ENCODE data around the gene ALKBH5. TPM values are rescaled to one million over a fixed set of nuclear protein-coding genes. Genes with fewer than 3 reads are reported as not detected.

The ALKBH5 gene
- total and polyA plus RNA-seq, 2 of the 8 experiments (the other 6 are each of a cell fraction or from before 2014, with no cell fraction given): 63.7 to 86.4 TPM

GRCh38 chr17:18181358-18181757 is 2.3 kb upstream of the ALKBH5 start:
- ChIA-PET CTCF (ENCODE audit: partially characterized antibody) (interaction anchor here (0.7 to 4.8 kb wide), 5 partner anchors 9 to 40 kb away, joined by 3 to 53 read pairs (median 6); no protein-coding TSS in a partner anchor), POLR2A (ENCODE audit: partially characterized antibody) (interaction anchor here (0.9 to 6.1 kb wide), 5 partner anchors 10 to 78 kb away, joined by 3 to 43 read pairs (median 10); no protein-coding TSS in a partner anchor)
- Histone ChIP-seq H3K4me1 (replicated peaks in 1 of 4; ENCODE audit: control insufficient read depth in 3 of 4, insufficient read depth in 4 of 4, low read length in 3 of 4) (peaks cover 4 to 21% (median 6%) of the 10 kb centered on the region in 4 experiments), H3K4ac (replicated peaks; ENCODE audit: insufficient read length, low read depth, low read length) (no peak overlapping the region), H2BK15ac (ENCODE audit: low read length) (no peak overlapping the region), H4K8ac (ENCODE audit: extremely low read depth, insufficient read depth, low read length) (no peak overlapping the region), H3K4me2 (ENCODE audit: insufficient read depth in 1 of 2, low read depth in 2 of 2, low read length in 2 of 2) (no peak overlapping the region; a peak in 1 of 4 replicates), H3K23ac (ENCODE audit: insufficient read length) (no peak overlapping the region), H2BK12ac (ENCODE audit: low read depth, low read length) (no peak overlapping the region), H3K9me3 (ENCODE audit: insufficient read depth in 2 of 2, low read depth in 1 of 2, low read length in 1 of 2) (no peaks in the 10 kb centered on the region), H3K27me3 (replicated peaks in 1 of 4; ENCODE audit: control insufficient read depth in 3 of 4, extremely low read depth in 1 of 4, insufficient read depth in 3 of 4, low read length in 3 of 4) (no peaks in the 10 kb centered on the region), H3K4me3 (ENCODE audit: extremely low read depth in 1 of 4, insufficient read depth in 2 of 4, low read depth in 3 of 4, low read length in 4 of 4) (no peak overlapping the region), H3K79me2 (ENCODE audit: control insufficient read depth in 1 of 2, insufficient read depth in 2 of 2, low read length in 2 of 2) (peaks cover 17 to 21% of the 10 kb centered on the region in 2 experiments), H4K20me1 (replicated peaks in 1 of 2; ENCODE audit: control insufficient read depth in 1 of 2, insufficient read depth in 2 of 2, low read length in 2 of 2) (peaks cover 13 to 16% of the 10 kb centered on the region in 2 experiments), H3K56ac (replicated peaks; ENCODE audit: insufficient read length, low read depth, low read length) (no peak overlapping the region), H2BK5ac (ENCODE audit: low read depth, low read length) (no peak overlapping the region), H3K23me2 (ENCODE audit: low read depth, low read length) (peaks cover 18% of the 10 kb centered on the region), H2BK120ac (replicated peaks; ENCODE audit: low read depth, low read length) (no peak overlapping the region), H2AFZ (ENCODE audit: low read length) (no peak overlapping the region), H3K9ac (replicated peaks in 1 of 4; ENCODE audit: extremely low read depth in 1 of 4, low read depth in 3 of 4, low read length in 3 of 4) (no peak overlapping the region; a peak in 1 of 7 replicates), H3K27ac (ENCODE audit: low read depth, low read length) (no peak overlapping the region), H3K36me3 (ENCODE audit: control insufficient read depth in 2 of 4, insufficient read depth in 4 of 4, low read length in 3 of 4) (peaks cover 0 to 6% (median 0%) of the 10 kb centered on the region in 4 experiments; a peak in 1 of 8 replicates), H3K79me1 (ENCODE audit: low read depth, low read length) (peaks cover 7% of the 10 kb centered on the region), H4K91ac (replicated peaks; ENCODE audit: insufficient read length, low read length) (no peak overlapping the region), H2BK20ac (ENCODE audit: low read length) (no peak overlapping the region), H3K18ac (ENCODE audit: extremely low read depth, low read length) (no peak overlapping the region), H4K5ac (ENCODE audit: insufficient read length, low read depth, low read length) (no peak overlapping the region), H3K14ac (ENCODE audit: insufficient read length) (no peak overlapping the region), H2AK5ac (ENCODE audit: low read depth, low read length) (no peak overlapping the region)
- FAIRE-seq (no peak), DNase-seq (ENCODE audit: low read depth in 1 of 2, low spot score in 2 of 2) (no peak)
- 87% methylated on average over 5 of the region's 5 CpGs; no CpG with 5 or more reads in 1 of the 2 experiments for WGBS, 2 experiments (ENCODE audit: extremely low coverage in 1 of 2, insufficient coverage in 1 of 2, insufficient read length in 1 of 2, insufficient replicate concordance in 2 of 2, low coverage in 1 of 2, low lambda C conversion rate in 2 of 2, missing lambda C conversion rate in 1 of 2)
- TF ChIP-seq HDAC6 (IDR thresholded peaks at IDR 0.05; ENCODE audit: low read depth, low read length) (no peak), RBBP5 (IDR thresholded peaks at IDR 0.05; ENCODE audit: borderline replicate concordance, low read depth, low read length) (no peak), FOSL1 (IDR thresholded peaks at IDR 0.05; ENCODE audit: insufficient read depth, low read depth, low read length) (no peak), ASH2L (IDR thresholded peaks at IDR 0.05; ENCODE audit: low read length) (no peak), ATF3 (IDR thresholded peaks at IDR 0.05; ENCODE audit: insufficient read depth, low read depth, low read length) (no peak), TCF12 (IDR thresholded peaks at IDR 0.05; ENCODE audit: low read depth, low read length) (no peak), CBX8 (IDR thresholded peaks at IDR 0.05; ENCODE audit: borderline replicate concordance, low read depth, low read length) (no peak), SP2 (IDR thresholded peaks at IDR 0.05; ENCODE audit: low read length) (no peak), HDAC2 (IDR thresholded peaks at IDR 0.05; ENCODE audit: borderline replicate concordance in 1 of 2, low read depth in 2 of 2, low read length in 2 of 2) (no peak), SP4 (IDR thresholded peaks at IDR 0.05; ENCODE audit: low read length) (no peak)
- TF ChIP-seq, protein P1, sequence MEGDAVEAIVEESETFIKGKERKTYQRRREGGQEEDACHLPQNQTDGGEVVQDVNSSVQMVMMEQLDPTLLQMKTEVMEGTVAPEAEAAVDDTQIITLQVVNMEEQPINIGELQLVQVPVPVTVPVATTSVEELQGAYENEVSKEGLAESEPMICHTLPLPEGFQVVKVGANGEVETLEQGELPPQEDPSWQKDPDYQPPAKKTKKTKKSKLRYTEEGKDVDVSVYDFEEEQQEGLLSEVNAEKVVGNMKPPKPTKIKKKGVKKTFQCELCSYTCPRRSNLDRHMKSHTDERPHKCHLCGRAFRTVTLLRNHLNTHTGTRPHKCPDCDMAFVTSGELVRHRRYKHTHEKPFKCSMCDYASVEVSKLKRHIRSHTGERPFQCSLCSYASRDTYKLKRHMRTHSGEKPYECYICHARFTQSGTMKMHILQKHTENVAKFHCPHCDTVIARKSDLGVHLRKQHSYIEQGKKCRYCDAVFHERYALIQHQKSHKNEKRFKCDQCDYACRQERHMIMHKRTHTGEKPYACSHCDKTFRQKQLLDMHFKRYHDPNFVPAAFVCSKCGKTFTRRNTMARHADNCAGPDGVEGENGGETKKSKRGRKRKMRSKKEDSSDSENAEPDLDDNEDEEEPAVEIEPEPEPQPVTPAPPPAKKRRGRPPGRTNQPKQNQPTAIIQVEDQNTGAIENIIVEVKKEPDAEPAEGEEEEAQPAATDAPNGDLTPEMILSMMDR (IDR thresholded peaks at IDR 0.05; ENCODE audit: control extremely low read depth in 1 of 3, insufficient read depth in 1 of 3, low read depth in 1 of 3, low read length in 3 of 3): no peak
